HepG2 (cell line): ENCODE measurements around the gene RBM15B. TPM values are rescaled to one million over a fixed set of nuclear protein-coding genes. Genes with fewer than 3 reads are reported as not detected.
A peak's percentile ranks its signal among the peaks of the same experiment; 100 is the strongest.

ENCODE experiments used
- ADNP ChIP-seq: sonication (generic); formaldehyde crosslinking; IDR thresholded peaks from 2 replicates; pipeline ENCODE4 v1.4.0; 2020; ENCODE audit warnings: missing genetic modification reagents
- EED ChIP-seq: sonication (generic); formaldehyde crosslinking; IDR thresholded peaks from 2 replicates; pipeline ENCODE4 v1.5.0; 2020; ENCODE audit warnings: mild to moderate bottlenecking, missing genetic modification reagents
- ELF1 ChIP-seq: sonication (generic); formaldehyde crosslinking; IDR thresholded peaks from 2 replicates; pipeline ENCODE4 v1.4.0; 2020; ENCODE audit warnings: missing genetic modification reagents
- ELF4 ChIP-seq: sonication (generic); formaldehyde crosslinking; IDR thresholded peaks from 2 replicates; pipeline ENCODE4 v1.5.0; 2020; ENCODE audit warnings: missing genetic modification reagents, mild to moderate bottlenecking, moderate library complexity, borderline replicate concordance
- HNRNPK ChIP-seq: fragments of 200-400 bp; formaldehyde crosslinking; IDR thresholded peaks from 2 replicates; pipeline ENCODE4 v1.6.1; 2018; ENCODE audit warnings: low read length, low read depth, moderate library complexity, mild to moderate bottlenecking; ENCODE audit not compliant: poor library complexity, severe bottlenecking
- IRF2 ChIP-seq: IDR thresholded peaks from 2 replicates; pipeline ENCODE4 v1.6.1; 2018; ENCODE audit warnings: missing genetic modification reagents, missing compliant biosample characterization
- MLXIP ChIP-seq: sonication (generic); formaldehyde crosslinking; IDR thresholded peaks from 2 replicates; pipeline ENCODE4 v1.9.0; 2021; ENCODE audit warnings: missing genetic modification reagents, borderline replicate concordance
- NR2F1 ChIP-seq, 2 experiments: fragments of 450-650 bp in 1 of 2; formaldehyde crosslinking in 1 of 2; IDR thresholded peaks; 2 replicates each; pipeline versions ENCODE4 v1.5.0 to v1.6.1; 2016 to 2020; ENCODE audit warnings: mild to moderate bottlenecking in 1 of 2, missing compliant biosample characterization in 1 of 2, missing genetic modification reagents in 1 of 2, moderate library complexity in 1 of 2
- ZBTB40 ChIP-seq, 2 experiments: fragments of 450-650 bp in 1 of 2; sonication (generic) in 1 of 2; formaldehyde crosslinking in 1 of 2; IDR thresholded peaks; 2 replicates each; pipeline versions ENCODE4 v1.6.1 to v1.8.0; 2016 to 2022; ENCODE audit warnings: antibody characterized with exemption in 1 of 2, mild to moderate bottlenecking in 1 of 2, missing genetic modification reagents in 1 of 2
- ZNF337 ChIP-seq: sonication (generic); formaldehyde crosslinking; IDR thresholded peaks from 2 replicates; pipeline ENCODE4 v1.5.1; 2020; ENCODE audit warnings: missing genetic modification reagents, low read depth, mild to moderate bottlenecking, borderline replicate concordance
- ZNF367 ChIP-seq: sonication (generic); formaldehyde crosslinking; IDR thresholded peaks from 2 replicates; pipeline ENCODE4 v1.4.0; 2020; ENCODE audit warnings: missing genetic modification reagents, borderline replicate concordance
- ZNF496 ChIP-seq: sonication (generic); formaldehyde crosslinking; IDR thresholded peaks from 2 replicates; pipeline ENCODE4 v1.8.1; 2023; ENCODE audit warnings: mild to moderate bottlenecking, moderate library complexity, missing genetic modification reagents; ENCODE audit not compliant: insufficient replicate concordance
- ZNF572 ChIP-seq: sonication (generic); formaldehyde crosslinking; IDR thresholded peaks from 2 replicates; pipeline ENCODE4 v1.5.1; 2020; ENCODE audit warnings: mild to moderate bottlenecking, missing genetic modification reagents
- ZNF782 ChIP-seq: sonication (generic); formaldehyde crosslinking; IDR thresholded peaks from 2 replicates; pipeline ENCODE4 v1.4.0; 2020; ENCODE audit warnings: missing genetic modification reagents, mild to moderate bottlenecking, borderline replicate concordance
- polyA plus RNA-seq, 8 experiments: library from polyadenylated mRNA; depleted of rRNA in 3 of 8; stranded (reverse) in 7 of 8; unstranded in 1 of 8; fragments of >200 nt; fragmentation: Illumina TruSeq in 4 of 8; extraction: Trizol in 4 of 8; gene quantifications; 2 replicates each; pipeline versions ENCODE4 v1.2.1 to v1.2.3, GENCODE V29; 2011 to 2016; ENCODE audit warnings: low read depth in 4 of 8, missing spikeins in 1 of 8, mixed read lengths in 1 of 8; ENCODE audit not compliant: insufficient read depth in 1 of 8
- total RNA-seq, 5 experiments: library from RNA; depleted of rRNA; stranded (reverse); fragments of >200 nt; fragmentation: Illumina TruSeq; extraction: Trizol; gene quantifications; 2 replicates each; pipeline ENCODE4 v1.2.3, GENCODE V29; 2016; ENCODE audit warnings: low read depth in 1 of 5
- TF ChIP-seq, protein P1 (sequence below): sonication (generic); formaldehyde crosslinking; IDR thresholded peaks from 2 replicates; pipeline ENCODE4 v1.4.0; 2020; ENCODE audit warnings: mild to moderate bottlenecking, low read depth, missing genetic modification reagents

RBM15B gene
- total and polyA plus RNA-seq, 2 of the 13 experiments (the other 11 are each of a cell fraction or from before 2014, with no cell fraction given), result 8.2 to 19.3 TPM

DNA sequence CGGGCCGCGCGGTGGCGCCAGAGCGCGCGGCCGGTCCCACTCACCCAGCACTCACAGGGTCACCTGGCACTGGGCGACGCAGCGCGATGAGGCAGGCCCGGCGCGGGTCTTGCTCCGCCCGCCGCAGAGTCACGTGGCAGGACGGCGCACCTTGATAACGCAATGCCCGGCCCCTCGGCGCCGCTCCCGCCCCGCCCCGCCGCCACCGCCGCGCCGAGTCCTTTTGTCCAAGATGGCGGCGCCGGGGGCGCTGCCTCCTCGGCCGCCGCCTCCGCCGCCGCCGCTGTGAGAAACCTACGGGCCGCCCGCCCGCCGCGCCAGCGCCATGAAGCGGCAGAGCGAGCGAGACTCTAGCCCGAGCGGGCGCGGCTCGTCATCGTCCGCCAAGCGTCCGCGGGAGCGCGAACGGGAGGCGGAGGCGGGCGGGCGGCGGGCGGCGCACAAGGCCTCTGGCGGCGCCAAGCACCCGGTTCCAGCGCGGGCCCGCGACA, at the start of gene RBM15B (continued):
- TF ChIP-seq, protein P1, sequence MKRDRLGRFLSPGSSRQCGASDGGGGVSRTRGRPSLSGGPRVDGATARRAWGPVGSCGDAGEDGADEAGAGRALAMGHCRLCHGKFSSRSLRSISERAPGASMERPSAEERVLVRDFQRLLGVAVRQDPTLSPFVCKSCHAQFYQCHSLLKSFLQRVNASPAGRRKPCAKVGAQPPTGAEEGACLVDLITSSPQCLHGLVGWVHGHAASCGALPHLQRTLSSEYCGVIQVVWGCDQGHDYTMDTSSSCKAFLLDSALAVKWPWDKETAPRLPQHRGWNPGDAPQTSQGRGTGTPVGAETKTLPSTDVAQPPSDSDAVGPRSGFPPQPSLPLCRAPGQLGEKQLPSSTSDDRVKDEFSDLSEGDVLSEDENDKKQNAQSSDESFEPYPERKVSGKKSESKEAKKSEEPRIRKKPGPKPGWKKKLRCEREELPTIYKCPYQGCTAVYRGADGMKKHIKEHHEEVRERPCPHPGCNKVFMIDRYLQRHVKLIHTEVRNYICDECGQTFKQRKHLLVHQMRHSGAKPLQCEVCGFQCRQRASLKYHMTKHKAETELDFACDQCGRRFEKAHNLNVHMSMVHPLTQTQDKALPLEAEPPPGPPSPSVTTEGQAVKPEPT (CRISPR knock-in tag), result peak; percentile 81; the same call in 1 of the 2 replicates
- no peak for TF ChIP-seq ADNP (CRISPR knock-in tag)
- TF ChIP-seq ZNF496 (CRISPR knock-in tag), result no peak
- no peak for TF ChIP-seq ELF1 (CRISPR knock-in tag)
- no peak for TF ChIP-seq ZNF572 (CRISPR knock-in tag)
- TF ChIP-seq MLXIP (CRISPR knock-in tag), result no peak
- no peak for TF ChIP-seq ZBTB40 (IDR thresholded peaks at IDR 0.05)
- no peak; the same call in 1 of the 2 replicates for TF ChIP-seq ZBTB40 (CRISPR knock-in tag; IDR thresholded peaks at IDR 0.05)
- TF ChIP-seq ZNF367, result no peak
- TF ChIP-seq ZNF337 (CRISPR knock-in tag), result no peak
- peak; percentile 22 for TF ChIP-seq HNRNPK
- TF ChIP-seq EED (CRISPR knock-in tag), result no peak
- no peak for TF ChIP-seq NR2F1 (CRISPR knock-in tag; IDR thresholded peaks at IDR 0.05)
- no peak for TF ChIP-seq ZNF782 (CRISPR knock-in tag)
- no peak for TF ChIP-seq ELF4 (CRISPR knock-in tag)
- TF ChIP-seq IRF2, result peak; percentile 91
